ENCODE data around the gene RAB6B. TPM values are rescaled to one million over a fixed set of nuclear protein-coding genes. Genes with fewer than 3 reads are reported as not detected.

RAB6B gene
- total RNA-seq, 1 donor from 2014 or later = 11.0 TPM

DNA sequence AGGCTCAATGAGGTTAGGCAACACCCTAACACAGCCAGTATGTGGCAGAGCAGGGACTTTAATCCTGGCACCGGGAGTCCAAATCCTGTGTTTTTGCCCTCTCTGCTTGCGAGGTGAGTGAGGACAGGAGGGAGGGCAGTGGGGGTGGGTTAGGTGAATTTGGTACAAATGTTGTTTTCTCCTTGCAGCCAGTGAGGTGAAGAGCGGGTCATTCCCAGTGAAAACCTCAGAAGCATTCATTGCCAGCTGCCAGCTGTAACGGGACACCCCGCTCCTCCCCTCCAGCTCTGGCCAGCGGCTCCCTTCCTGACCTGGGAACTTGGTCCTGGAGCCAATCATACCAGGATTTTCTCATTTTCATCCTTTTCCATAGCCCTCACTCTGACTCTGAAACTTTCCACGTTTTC lies 45.7 kb upstream of the RAB6B start:
- TF ChIP-seq CTCF (IDR thresholded peaks at IDR 0.05; ENCODE audit: unreplicated experiment) = no peak
- Mint-ChIP-seq H3K36me3 (no peaks in the 10 kb centered on the region), H3K4me3 (no peak overlapping the region), H3K4me1 (peaks cover 58% of the 10 kb centered on the region), H3K27me3 (ENCODE audit: low read depth) (no peaks in the 10 kb centered on the region), H3K9me3 (no peaks in the 10 kb centered on the region), H3K27ac (no peak overlapping the region)
- DNase-seq (ENCODE audit: low spot score in 2 of 2, unreplicated experiment in 2 of 2) = no peak

GRCh38 chr3:133940536-133940935 lies 44.9 kb upstream of the RAB6B start:
- Mint-ChIP-seq H3K27ac (no peak overlapping the region), H3K4me3 (no peak overlapping the region), H3K9me3 (no peaks in the 10 kb centered on the region), H3K36me3 (no peaks in the 10 kb centered on the region), H3K4me1 (peaks cover 49% of the 10 kb centered on the region), H3K27me3 (ENCODE audit: low read depth) (no peaks in the 10 kb centered on the region)
- TF ChIP-seq CTCF (IDR thresholded peaks at IDR 0.05; ENCODE audit: unreplicated experiment) = no peak
- DNase-seq (ENCODE audit: low spot score in 2 of 2, unreplicated experiment in 2 of 2) = no peak

- H3K27me3 Mint-ChIP-seq (ENCODE audit: low read depth) = no peaks in the 10 kb centered on the region
- peaks cover 38% of the 10 kb centered on the region for H3K4me1 Mint-ChIP-seq
- H3K9me3 Mint-ChIP-seq = no peaks in the 10 kb centered on the region
These were observed 43.8 kb upstream of the RAB6B start for GRCh38 chr3:133939463-133939835.

GRCh38 chr3:133938770-133939462 lies 43.2 kb upstream of the RAB6B start:
- no peak for TF ChIP-seq CTCF (IDR thresholded peaks at IDR 0.05; ENCODE audit: unreplicated experiment)
- peaks cover 33% of the 10 kb centered on the region for H3K4me1 Mint-ChIP-seq
- no peaks in the 10 kb centered on the region for H3K36me3 Mint-ChIP-seq
- no peak overlapping the region for H3K4me3 Mint-ChIP-seq
- H3K27me3 Mint-ChIP-seq (ENCODE audit: low read depth) = no peaks in the 10 kb centered on the region
- H3K27ac Mint-ChIP-seq = no peak overlapping the region
- no peaks in the 10 kb centered on the region for H3K9me3 Mint-ChIP-seq
- DNase-seq (ENCODE audit: low spot score in 2 of 2, unreplicated experiment in 2 of 2) = peak in 1 of 2 experiments; percentile 35

More at GRCh38 chr3:133939463-133939835, 43.8 kb upstream of the RAB6B start:
- Mint-ChIP-seq H3K4me3 (no peak overlapping the region), H3K27ac (no peak overlapping the region), H3K36me3 (no peaks in the 10 kb centered on the region)
- DNase-seq (ENCODE audit: low spot score in 2 of 2, unreplicated experiment in 2 of 2) = no peak
- no peak for TF ChIP-seq CTCF (IDR thresholded peaks at IDR 0.05; ENCODE audit: unreplicated experiment)

DNA sequence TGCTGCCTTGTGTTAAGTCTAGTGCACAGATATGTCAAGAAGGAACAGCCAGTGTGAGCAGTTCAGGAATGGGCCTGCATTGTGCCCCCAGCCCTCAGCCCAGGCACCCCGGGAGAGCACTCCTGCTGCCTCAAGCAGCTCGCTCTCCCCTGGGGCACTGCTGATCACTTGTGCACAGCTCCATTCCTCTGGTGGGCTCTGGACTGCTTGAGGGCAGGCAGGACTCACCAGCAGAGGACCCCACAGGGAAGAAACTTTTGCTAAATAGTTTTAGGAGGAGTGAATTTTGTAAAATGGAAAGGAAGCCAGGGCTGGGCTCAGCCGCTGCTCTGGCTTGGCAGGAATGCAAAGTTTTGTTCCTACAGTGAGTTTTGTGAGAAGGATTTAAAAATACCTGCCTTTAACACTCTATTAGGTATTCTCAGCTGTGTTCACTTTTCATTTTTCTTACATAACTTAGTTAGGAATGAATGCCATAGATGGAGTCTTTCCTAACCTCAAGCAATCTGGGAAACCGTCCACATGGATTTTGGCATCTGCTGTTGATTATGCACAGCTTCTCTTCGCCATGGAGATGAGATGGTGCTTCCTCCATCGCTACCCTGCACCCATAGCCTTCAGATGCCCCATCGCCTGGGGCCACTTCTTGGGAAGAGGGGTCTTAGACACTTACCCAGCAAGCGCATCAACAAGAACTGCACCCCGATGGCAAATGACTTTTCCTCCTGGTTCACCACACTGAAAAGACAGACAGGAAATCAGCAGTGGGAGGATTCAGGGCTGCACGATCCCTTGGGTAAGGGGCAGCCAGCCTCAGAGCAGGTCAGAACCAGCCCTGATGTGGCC lies 42.3 kb upstream of the RAB6B start:
- no peak for TF ChIP-seq CTCF (IDR thresholded peaks at IDR 0.05; ENCODE audit: unreplicated experiment)
- H3K36me3 Mint-ChIP-seq = no peaks in the 10 kb centered on the region
- no peaks in the 10 kb centered on the region for H3K27me3 Mint-ChIP-seq (ENCODE audit: low read depth)
- peaks cover 25% of the 10 kb centered on the region for H3K4me1 Mint-ChIP-seq
- DNase-seq (ENCODE audit: low spot score in 2 of 2, unreplicated experiment in 2 of 2) = peak in 1 of 2 experiments; percentile 31
- no peak overlapping the region for H3K4me3 Mint-ChIP-seq
- H3K9me3 Mint-ChIP-seq = no peaks in the 10 kb centered on the region
- H3K27ac Mint-ChIP-seq = peak overlapping the region; percentile 56
